NT2/D1 (cell line): ENCODE measurements around the gene RPL21.

ENCODE experiments used
- SUZ12 ChIP-seq: IDR thresholded peaks from 2 replicates; pipeline ENCODE4 v1.6.1; 2011; ENCODE audit not compliant: insufficient read length, insufficient read depth; ENCODE audit errors: extremely low read depth
- YY1 ChIP-seq: IDR thresholded peaks from 2 replicates; pipeline ENCODE4 v1.6.1; 2011; ENCODE audit not compliant: insufficient read length, insufficient read depth
- ZNF274 ChIP-seq: IDR thresholded peaks from 2 replicates; pipeline ENCODE4 v1.6.1; 2011; ENCODE audit warnings: mild to moderate bottlenecking, low read depth, low read length

DNA sequence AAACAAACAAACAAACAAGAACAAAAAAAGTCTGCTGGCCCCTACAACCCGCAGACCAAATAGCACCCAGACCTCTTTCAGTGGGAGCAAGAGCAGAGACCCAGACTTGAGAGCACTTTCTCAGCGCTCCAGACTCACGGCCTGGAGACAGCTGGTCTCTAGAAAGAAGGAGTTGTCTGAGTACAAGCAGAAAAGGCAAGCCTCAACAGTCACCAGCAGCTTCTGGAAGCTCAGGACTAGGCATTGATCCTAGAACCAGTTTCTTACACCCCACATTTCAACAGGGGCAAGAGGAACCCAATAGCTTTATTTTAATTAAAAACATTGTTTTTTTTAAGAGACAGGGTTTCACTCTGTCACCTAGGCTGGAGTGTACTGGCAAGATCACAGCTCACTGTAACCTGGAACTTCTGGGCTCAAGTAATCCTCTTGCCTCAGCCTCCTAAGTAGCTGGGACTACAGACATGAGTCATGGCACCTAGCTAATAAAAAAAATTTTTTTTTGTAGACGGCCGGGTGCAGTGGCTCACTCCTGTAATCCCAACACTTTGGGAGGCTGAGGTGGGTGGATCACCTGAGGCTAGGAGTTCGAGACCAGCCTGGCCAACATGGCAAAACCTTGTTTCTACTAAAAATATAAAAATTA lies 49.7 kb downstream of the RPL21 start:
- TF ChIP-seq YY1 (no peak), ZNF274 (no peak), SUZ12 (no peak)
